HEK293 (cell line): Measurements from ENCODE around the gene SLC38A3.

ENCODE experiments used
- CTCF ChIP-seq: fragments of 450-650 bp; formaldehyde crosslinking; IDR thresholded peaks from 2 replicates; pipeline ENCODE4 v1.5.1; 2016; ENCODE audit warnings: missing biosample characterization, missing genetic modification characterization
- KLF9 ChIP-seq: fragments of 450-650 bp; formaldehyde crosslinking; IDR thresholded peaks from 2 replicates; pipeline ENCODE4 v1.5.1; 2016; ENCODE audit warnings: missing biosample characterization, missing genetic modification characterization, low read depth
- OVOL3 ChIP-seq: fragments of 450-650 bp; formaldehyde crosslinking; IDR thresholded peaks from 2 replicates; pipeline ENCODE4 v1.5.1; 2016; ENCODE audit warnings: missing biosample characterization, missing genetic modification characterization
- ZNF248 ChIP-seq: fragments of 450-650 bp; formaldehyde crosslinking; IDR thresholded peaks from 2 replicates; pipeline ENCODE4 v1.5.1; 2017; ENCODE audit warnings: missing biosample characterization, missing genetic modification characterization
- ZNF585B ChIP-seq: fragments of 450-650 bp; formaldehyde crosslinking; IDR thresholded peaks from 2 replicates; pipeline ENCODE4 v1.5.1; 2016; ENCODE audit warnings: missing biosample characterization, missing genetic modification characterization
- ZNF624 ChIP-seq: fragments of 450-650 bp; formaldehyde crosslinking; IDR thresholded peaks from 2 replicates; pipeline ENCODE4 v1.5.1; 2017; ENCODE audit warnings: missing biosample characterization, missing genetic modification characterization

- no peak for TF ChIP-seq ZNF585B
- TF ChIP-seq OVOL3 (tag by site-specific recombination), result no peak
- TF ChIP-seq CTCF (tag by site-specific recombination), result no peak
- TF ChIP-seq ZNF624 (tag by site-specific recombination), result no peak
- TF ChIP-seq KLF9 (tag by site-specific recombination), result no peak
- no peak for TF ChIP-seq ZNF248 (tag by site-specific recombination)
Measured at GRCh38 chr3:50196253-50196801, 8.7 kb upstream of the SLC38A3 start.
